Activated CD8-positive, alpha-beta memory T cell treated with anti-CD3 and anti-CD28 coated beads, Interleukin-2, amount 50 U/mL, for 4 hours (primary cell): ENCODE results near the gene CREBL2.
A peak's percentile ranks its signal among the peaks of the same experiment; 100 is the strongest.
"Not testable (repeated sequence)": the region's sequence is repeated elsewhere in the genome, so short reads cannot be mapped to it uniquely, and the experiment has no call there.

Source experiments
- DNase-seq: peaks from one replicate; pipeline ENCODE4 v3.0.0-alpha.2; 2020

CREBL2 gene, protein sequence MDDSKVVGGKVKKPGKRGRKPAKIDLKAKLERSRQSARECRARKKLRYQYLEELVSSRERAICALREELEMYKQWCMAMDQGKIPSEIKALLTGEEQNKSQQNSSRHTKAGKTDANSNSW

GRCh38 chr12:12611512-12612306, at the start of gene CREBL2:
Gene CREBL2, plus strand, starts transcription at chr12:12611876. Its CDS starts 297 bp downstream, at chr12:12612173.
- DNase-seq = peak; percentile 83

DNA sequence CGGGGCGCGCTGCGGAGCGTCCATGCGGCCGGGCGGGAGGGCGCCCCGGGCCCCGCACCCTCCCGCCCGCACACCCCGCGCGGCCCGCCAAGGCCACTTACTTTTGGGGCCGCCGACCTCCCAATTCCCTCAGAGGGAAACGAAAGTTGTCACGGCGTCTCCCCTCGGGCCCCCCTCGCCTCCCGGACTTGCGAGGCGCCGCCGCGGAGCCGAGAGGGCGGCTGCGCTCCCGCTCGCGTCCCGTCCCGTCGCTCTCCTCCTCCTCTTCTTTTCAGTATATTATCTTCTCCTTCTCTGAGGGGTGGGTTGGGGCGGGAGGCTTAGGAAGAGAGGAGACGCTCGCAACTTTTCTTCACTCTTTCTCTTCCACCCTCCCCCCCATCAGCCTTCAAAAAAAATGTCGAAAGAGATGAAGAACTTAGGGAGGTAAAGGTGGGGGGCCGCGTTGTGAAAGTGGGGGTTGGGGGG, 49.6 kb upstream of the CREBL2 start:
- peak; percentile 33 for DNase-seq

- peak; percentile 70 for DNase-seq
Measured at GRCh38 chr12:12562585-12563261, 49.0 kb upstream of the CREBL2 start, which contains the start of gene DUSP16. Gene DUSP16, minus strand, starts transcription at chr12:12562863. Its CDS starts 41,765 bp downstream, at chr12:12521098.

DNA sequence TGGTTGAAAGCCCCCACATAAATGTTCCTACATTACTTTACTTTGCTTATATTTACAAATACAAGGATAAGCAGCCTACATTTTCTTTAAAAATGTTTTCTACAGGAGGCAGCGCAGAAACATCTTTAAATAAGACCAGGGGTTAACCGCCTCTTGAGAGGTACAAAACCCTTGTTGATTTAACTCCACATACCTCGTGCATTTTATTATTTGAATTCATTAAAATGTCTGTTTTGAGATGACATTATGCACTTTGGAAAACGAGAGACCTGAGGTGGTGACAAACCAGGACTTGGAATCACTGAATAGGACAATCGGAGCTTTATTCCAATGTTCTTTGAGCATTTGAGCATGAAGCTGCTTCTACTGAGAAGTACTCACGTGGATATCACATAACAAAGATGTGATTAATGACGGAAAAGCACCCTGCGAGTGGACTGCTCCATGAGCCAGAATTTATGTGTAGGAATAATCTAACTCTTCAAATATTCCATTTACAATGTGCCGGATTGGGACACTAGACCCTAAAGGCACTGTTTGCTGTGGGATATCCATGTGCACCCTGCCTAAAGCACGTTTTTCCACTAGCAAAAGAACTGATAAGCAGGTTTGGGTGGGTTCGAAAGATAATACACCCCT, 48.3 kb upstream of the CREBL2 start:
- no peak for DNase-seq

DNA sequence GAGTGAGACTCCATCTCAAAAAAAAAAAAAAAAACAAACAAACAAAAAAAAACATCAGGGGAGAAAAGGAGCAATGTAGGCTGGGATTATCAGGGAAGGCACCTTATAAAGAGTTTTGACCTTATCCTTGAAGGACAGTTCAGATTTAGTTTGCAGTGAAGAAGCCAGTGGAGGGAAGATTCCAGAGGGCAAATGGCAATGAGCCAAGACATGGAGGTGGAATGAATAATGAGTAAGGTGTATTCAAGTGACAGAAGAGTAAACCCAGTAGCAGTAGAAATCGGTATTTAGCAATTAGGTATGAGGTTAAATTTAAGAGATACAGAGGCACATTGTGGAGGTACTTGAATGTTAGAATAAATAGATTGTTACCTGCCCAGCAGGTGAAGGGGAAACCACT, 46.8 kb upstream of the CREBL2 start:
- no peak for DNase-seq

DNA sequence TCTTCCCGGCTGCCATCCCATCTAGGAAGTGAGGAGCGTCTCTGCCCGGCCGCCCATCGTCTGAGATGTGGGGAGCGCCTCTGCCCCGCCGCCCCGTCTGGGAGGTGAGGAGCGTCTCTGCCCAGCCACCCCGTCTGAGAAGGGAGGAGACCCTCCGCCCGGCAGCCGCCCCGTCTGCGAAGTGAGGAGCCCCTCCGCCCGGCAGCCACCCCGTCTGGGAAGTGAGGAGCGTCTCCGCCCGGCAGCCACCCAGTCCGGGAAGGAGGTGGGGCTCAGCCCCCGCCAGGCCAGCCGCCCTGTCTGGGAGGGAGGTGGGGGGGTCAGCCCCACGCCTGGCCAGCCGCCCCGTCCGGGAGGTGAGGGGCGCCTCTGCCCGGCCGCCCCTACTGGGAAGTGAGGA, 45.7 kb upstream of the CREBL2 start:
- DNase-seq = not testable (repeated sequence)

- no peak for DNase-seq
Measured at GRCh38 chr12:12572659-12573058, 39.0 kb upstream of the CREBL2 start.

- DNase-seq = no peak
Measured at GRCh38 chr12:12577786-12578185, 33.9 kb upstream of the CREBL2 start.

DNA sequence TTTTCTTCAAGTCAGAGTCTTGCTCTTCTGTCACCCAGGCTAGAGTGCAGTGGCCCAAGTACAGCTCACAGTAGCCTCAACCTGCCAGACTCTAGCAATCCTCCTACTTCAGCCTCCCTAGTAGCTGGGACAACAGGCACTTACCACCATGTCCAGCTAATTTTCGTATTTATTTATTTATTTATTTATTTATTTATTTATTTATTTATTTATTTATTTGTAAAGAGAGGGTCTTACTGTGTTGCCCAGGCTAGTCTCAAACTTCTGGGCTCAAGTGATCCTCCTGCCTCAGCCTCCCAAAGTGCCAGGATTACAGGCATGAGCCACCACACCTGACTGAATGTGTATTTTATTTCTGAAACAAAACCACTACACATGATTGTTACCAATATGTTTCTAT, 31.0 kb upstream of the CREBL2 start:
- not testable (repeated sequence) for DNase-seq

- DNase-seq = no peak
Measured at GRCh38 chr12:12582193-12582881, 29.3 kb upstream of the CREBL2 start.

DNA sequence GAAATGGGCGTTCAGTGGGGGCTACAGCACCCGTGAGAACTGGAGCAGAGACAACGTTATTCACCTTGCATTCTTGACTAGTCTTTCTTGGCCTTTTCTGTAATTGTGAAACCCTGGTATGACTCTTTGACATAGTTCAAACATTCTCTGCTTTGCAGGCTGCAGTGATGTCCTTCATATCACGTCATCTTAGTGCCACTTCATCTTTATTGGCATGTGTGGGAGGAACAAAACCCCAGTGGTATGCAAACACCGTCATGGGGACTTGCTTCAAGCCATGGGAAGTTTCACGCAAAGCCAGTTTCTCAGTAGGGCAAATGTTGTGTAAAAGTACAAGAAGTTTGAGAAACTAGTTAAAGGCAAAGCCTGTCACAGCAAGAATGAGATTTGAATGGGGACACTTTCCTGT, 28.8 kb upstream of the CREBL2 start:
- DNase-seq = no peak

- DNase-seq = no peak
Measured at GRCh38 chr12:12583510-12584178, 28.0 kb upstream of the CREBL2 start.

DNA sequence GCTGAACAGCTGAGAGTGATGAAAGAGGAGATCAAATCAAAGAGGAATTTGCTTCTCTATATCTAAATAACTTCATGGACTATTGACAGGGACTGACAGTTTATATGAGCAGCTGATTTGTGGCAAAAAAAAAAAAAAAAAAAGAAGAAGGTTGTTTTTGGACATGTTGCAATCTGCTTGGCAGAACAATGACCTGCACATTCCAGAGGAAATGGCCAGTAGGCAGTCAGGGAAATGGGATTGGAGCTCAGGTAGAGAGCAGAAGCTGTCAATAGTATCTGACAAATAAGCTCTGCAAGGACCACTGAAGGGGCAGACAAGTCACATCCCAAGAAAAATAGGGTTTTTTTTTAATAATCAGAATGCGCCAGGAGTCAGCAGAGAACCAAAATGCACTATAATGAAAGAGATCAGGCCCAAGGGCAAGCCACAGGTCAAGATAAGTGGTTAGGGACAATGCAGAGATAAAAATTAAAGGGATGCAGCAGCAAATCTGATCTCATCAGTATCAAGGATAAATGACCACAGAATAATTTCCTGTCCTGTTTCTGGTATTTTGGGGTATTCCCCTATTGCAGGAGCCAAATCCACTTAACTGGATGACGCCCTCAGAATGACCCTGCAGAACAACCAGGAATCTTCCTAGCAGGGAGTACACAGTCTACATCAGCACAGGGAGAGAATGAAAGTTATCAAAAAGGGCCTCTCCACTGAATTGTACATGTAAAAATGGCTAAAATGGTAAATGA, 26.4 kb upstream of the CREBL2 start:
- no peak for DNase-seq

DNA sequence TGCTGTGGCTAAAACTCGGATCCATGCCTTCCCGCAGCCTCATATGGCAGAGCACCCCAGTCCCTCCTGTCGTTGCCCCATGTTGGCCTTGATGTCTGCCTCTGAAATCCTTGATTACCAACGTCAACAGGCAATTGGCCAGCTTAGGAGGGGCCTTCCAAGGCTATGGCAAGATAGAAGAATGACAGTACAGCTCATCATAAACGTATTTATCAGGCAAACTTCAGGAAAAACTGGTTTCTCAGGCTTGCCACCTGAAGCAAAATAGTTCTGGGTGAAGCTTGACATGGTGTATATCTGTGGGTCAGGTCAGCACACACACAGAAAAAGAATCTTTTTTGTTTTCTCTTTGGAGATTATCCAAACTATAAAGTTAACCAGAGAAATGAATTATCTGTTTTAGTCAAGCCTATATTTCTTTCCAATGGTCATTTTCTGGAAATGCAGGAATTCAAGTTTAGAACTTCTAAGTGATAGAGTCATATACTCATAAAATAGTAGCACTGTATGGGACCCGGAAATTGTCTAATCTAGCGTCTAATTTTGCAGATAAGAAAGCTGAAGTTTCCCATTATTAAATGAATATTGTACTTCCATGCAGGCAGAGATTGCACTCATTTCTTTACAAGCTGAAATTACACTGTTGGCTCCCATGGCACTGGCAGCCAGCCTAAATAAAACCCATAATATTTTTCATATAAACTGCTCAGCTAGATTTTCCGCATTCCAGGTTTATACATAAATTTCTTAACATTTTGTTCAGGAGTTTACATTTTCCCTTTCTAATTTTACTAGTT, 24.6 kb upstream of the CREBL2 start:
- DNase-seq = no peak

DNA sequence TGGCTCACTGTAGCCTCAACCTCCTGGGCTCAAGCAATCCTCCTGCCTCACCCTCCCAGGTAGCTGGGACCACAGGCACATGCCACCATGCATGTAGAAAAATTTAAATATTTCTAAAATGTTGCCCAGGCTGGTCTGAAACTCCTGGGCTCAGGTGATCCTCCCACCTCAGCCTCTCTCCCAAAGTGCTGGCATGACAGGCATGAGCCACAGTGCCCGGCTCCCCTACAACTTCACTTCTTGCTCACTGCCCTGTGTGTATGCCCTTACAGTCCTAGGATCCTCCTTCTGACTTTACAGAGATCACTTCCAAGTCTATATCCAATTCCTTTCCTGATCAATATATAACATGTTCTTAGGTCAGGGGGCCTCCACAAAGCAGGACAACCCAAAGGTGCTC, 23.8 kb upstream of the CREBL2 start:
- DNase-seq = no peak

GRCh38 chr12:12588436-12588835, 23.2 kb upstream of the CREBL2 start:
- DNase-seq = not testable (repeated sequence)

DNA sequence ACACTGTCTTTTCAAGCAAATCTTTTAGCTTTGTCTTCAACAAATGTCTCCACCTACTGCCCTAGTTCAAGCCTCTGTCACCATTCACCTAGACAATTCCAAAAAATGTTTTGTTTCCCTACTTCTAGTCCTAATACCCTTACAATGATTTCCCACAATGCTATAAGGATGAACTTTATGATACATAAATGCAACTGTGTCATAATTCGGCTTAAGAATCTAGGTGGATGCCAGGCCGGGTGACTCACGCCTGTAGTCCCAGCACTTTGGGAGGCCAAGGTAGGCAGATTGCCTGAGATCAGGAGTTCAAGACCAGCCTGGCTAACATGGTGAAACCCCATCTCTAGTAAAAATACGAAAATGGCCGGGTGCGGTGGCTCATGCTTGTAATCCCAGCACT, 20.7 kb upstream of the CREBL2 start:
- no peak for DNase-seq

DNA sequence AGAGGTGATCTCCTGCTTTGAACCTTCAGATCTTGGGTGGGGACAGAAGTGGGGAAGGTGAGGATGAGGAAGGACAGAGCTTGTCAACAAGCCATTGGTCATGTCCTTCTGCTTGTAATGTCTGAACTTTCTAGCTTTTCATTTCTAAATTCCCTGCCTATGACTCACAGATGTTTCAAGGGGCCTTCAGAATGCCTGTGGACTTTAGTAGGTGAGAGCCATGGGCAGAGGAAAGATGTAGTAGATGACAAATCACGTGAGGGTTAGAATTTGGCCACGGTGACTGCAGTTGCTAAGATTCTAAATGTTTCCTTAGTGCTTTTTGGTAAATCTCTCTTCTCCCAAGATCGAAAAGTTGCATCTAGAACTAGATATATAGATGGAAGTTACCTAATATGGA, 18.7 kb upstream of the CREBL2 start:
- DNase-seq = no peak

- not testable (repeated sequence) for DNase-seq
Measured at GRCh38 chr12:12595929-12596328, 15.7 kb upstream of the CREBL2 start.

GRCh38 chr12:12596598-12596997, 15.1 kb upstream of the CREBL2 start:
- not testable (repeated sequence) for DNase-seq

- DNase-seq = no peak
Measured at GRCh38 chr12:12598864-12599263, 12.8 kb upstream of the CREBL2 start.
